ENCODE measurements around the gene SVEP1. TPM values are rescaled to one million over a fixed set of nuclear protein-coding genes. Genes with fewer than 3 reads are reported as not detected.

SVEP1 gene
- polyA plus RNA-seq, 1 experiment: 24.8 TPM

- POLR2A ChIA-PET: no interaction called here
- H3K4me3 ChIP-seq (ENCODE audit: low read depth, low read length): no peak overlapping the region
- CTCF ChIA-PET: no interaction called here
- no peaks in the 10 kb centered on the region for H3K27me3 ChIP-seq (ENCODE audit: control insufficient read depth, insufficient read depth, low read length)
- peaks cover 17% of the 10 kb centered on the region for H3K36me3 ChIP-seq (ENCODE audit: control insufficient read depth, insufficient read depth, low read length)
- TF ChIP-seq CTCF (IDR thresholded peaks at IDR 0.05; ENCODE audit: insufficient read depth, low read depth, low read length): no peak
- DNase-seq (ENCODE audit: low read depth): no peak
Measured at GRCh38 chr9:110499608-110500007, 79.9 kb downstream of the SVEP1 start.

- H3K27me3 ChIP-seq (ENCODE audit: control insufficient read depth, insufficient read depth, low read length): no peaks in the 10 kb centered on the region
- no peak for TF ChIP-seq CTCF (IDR thresholded peaks at IDR 0.05; ENCODE audit: insufficient read depth, low read depth, low read length)
- no peak overlapping the region for H3K4me3 ChIP-seq (ENCODE audit: low read depth, low read length)
- CTCF ChIA-PET: interaction anchor here (0.8 to 1.0 kb wide), 2 partner anchors 17 to 26 kb away, joined by 3 to 4 read pairs; no protein-coding TSS in a partner anchor
- no peak for DNase-seq (ENCODE audit: low read depth)
- POLR2A ChIA-PET: no interaction called here
- H3K36me3 ChIP-seq (ENCODE audit: control insufficient read depth, insufficient read depth, low read length): peaks cover 8% of the 10 kb centered on the region
Measured at GRCh38 chr9:110487196-110487595, 92.3 kb downstream of the SVEP1 start.

GRCh38 chr9:110486218-110486617 is 93.3 kb downstream of the SVEP1 start:
- CTCF ChIA-PET: no interaction called here
- POLR2A ChIA-PET: no interaction called here
- Histone ChIP-seq H3K4me3 (ENCODE audit: low read depth, low read length) (no peak overlapping the region), H3K36me3 (ENCODE audit: control insufficient read depth, insufficient read depth, low read length) (peaks cover 10% of the 10 kb centered on the region), H3K27me3 (ENCODE audit: control insufficient read depth, insufficient read depth, low read length) (no peaks in the 10 kb centered on the region)
- DNase-seq (ENCODE audit: low read depth): no peak
- TF ChIP-seq CTCF (IDR thresholded peaks at IDR 0.05; ENCODE audit: insufficient read depth, low read depth, low read length): no peak

- CTCF ChIA-PET: no interaction called here
- POLR2A ChIA-PET: no interaction called here
- H3K4me3 ChIP-seq (ENCODE audit: low read depth, low read length): no peak overlapping the region
- peaks cover 10% of the 10 kb centered on the region for H3K36me3 ChIP-seq (ENCODE audit: control insufficient read depth, insufficient read depth, low read length)
- DNase-seq (ENCODE audit: low read depth): no peak
- H3K27me3 ChIP-seq (ENCODE audit: control insufficient read depth, insufficient read depth, low read length): no peaks in the 10 kb centered on the region
- no peak for TF ChIP-seq CTCF (IDR thresholded peaks at IDR 0.05; ENCODE audit: insufficient read depth, low read depth, low read length)
Measured at GRCh38 chr9:110479481-110479880, 100.1 kb downstream of the SVEP1 start.

- ChIA-PET CTCF (no interaction called here), POLR2A (no interaction called here)
- H3K27me3 ChIP-seq (ENCODE audit: control insufficient read depth, insufficient read depth, low read length): no peaks in the 10 kb centered on the region
- no peak for TF ChIP-seq CTCF (IDR thresholded peaks at IDR 0.05; ENCODE audit: insufficient read depth, low read depth, low read length)
- H3K4me3 ChIP-seq (ENCODE audit: low read depth, low read length): no peak overlapping the region
- H3K36me3 ChIP-seq (ENCODE audit: control insufficient read depth, insufficient read depth, low read length): peaks cover 6% of the 10 kb centered on the region
- no peak for DNase-seq (ENCODE audit: low read depth)
Measured at GRCh38 chr9:110476251-110476650, 103.3 kb downstream of the SVEP1 start.

Data from BJ (cell line).